NCI-H187 treated with DMSO at 0.1 percent for 48 hours (cell line): Measurements from ENCODE around the gene ATP11C.
"Not testable (repeated sequence)": the region's sequence is repeated elsewhere in the genome, so short reads cannot be mapped to it uniquely, and the experiment has no call there.

ENCODE experiments used
- DNase-seq: peaks from one replicate; lab custom pipeline; 2025; lab: John Stamatoyannopoulos, UW

Gene ATP11C

DNA sequence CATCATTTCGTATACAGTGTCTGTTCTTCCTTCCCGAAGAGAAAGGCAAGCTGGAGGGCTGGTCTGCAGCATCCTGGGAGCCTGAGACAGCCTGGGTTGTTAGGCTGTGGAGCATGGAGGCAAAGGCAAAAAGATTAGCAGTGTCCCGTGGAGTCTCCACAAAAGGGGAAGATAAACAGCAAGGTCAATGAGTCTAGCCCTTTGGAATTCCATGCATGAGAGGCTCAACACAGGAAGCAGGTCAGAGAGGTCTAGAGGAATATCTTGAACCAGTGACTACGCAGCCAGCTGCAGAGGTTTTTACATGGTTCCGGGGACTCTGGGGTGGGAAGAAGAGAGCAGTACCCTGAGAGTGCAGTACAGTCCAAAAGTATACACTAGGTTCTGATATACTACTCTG is 212.7 kb downstream of the ATP11C start:
- no peak for DNase-seq

DNA sequence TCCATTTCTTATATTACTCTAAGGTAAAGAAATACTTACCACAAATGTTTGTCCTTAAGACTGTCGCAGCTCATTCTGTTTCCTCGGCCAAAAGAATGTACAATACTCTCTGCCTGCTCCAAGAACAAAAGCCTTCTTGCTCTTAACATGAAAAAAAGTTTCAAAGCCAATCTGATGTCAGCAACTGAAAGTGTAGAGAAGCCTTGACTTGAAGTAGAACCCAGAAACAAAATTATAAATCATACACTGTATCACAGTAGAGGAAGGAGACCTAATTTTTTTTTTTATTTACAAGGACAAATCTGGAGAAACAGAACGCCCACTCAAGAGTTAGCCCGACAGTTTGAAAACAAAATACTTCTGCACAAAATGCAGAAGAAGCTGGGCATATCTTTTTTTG is 224.8 kb downstream of the ATP11C start, which contains the start of gene MCF2:
Gene MCF2 (minus strand): TSS at position 101 of the 400 bp plus-strand sequence. CDS start 56,423 bp downstream, outside the sequence.
- no peak for DNase-seq

DNA sequence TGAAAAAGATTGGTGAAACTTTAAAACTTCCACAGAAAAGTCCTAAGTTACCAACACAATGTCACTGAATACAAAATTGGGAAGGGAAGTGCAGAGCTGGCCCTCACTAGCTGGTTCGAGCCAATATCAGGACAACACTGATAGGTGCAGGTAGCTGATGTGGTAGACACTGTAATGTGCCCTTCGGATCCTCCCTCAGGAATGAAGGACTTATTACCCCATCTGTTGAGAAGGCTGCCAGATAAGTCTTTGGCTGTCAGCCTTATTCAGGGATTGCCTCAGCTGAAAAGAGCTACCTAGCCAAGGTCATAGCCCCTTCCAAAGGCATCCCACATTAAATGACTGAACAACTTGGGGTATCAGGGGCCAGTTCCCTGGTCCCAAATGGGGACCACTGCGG is 230.2 kb downstream of the ATP11C start:
- DNase-seq = no peak

DNA sequence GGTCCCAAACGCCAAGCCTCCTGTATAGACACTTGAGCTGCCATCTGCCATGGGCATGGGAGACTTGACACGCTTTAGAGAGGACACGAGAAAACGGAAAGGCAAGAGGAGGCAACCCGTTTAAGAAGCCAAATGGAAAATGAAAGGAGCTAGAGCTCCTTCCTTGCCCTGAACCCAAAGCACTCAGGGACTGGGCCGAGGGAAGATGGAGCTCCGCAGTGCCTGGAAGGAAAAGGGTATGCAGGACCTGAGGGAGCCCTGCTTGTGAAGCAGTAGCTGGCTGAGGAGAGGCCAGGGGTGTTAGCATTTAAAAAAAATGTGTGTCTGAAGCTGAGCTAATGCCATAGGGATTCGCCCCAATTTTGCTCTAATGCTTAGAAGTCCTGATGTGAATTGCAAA is 239.9 kb downstream of the ATP11C start:
- DNase-seq = no peak

DNA sequence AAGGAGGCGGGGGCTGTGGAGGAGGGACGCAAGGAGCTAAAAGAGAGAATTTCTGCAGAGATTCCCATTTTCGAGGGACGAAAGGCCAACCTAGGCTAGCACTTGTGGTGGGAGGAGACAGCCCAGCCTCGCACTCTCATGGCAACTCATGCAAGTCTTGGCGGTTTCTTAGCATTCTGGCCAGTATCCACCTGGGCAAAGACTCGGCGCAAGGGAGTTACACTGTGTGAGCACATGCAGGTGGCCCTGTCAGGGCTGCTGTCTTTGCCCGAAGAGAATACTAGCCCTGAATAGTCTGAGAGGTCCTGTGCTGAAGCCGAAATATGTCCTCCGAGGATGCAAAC is 240.4 kb downstream of the ATP11C start:
- DNase-seq = no peak

DNA sequence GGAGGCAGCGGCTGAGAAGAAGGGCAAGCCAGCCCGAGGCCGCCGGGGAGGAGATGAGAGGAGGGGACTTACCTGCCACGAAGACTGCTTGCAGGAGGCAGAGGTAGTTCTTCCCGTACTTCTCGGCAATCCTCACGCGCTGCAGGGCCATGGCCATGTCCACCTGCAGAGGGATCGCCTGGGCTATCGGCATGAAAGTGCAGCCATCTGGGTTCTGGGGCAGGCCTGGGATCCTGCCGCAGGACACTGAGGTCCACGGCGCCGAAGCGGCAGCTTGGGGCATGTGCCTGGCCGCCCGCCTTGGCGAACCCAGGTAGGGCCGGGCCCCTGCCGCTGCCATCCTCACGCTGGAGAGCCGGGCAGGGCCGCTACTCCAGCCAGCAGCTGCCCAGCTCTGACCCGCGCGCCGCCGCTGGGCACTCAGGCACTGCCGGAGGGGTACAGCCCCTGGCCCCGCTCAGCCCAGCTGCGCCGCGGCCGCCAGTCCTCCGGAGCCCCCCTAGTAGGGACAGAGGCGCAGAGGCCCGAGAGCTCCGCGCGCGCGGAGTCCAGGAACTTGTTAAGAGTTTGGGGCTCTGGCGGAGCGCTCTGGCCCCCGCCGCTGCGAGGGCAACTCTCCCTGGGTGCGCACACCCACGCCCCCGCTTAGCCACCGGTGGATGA is 240.9 kb downstream of the ATP11C start:
- no peak for DNase-seq

DNA sequence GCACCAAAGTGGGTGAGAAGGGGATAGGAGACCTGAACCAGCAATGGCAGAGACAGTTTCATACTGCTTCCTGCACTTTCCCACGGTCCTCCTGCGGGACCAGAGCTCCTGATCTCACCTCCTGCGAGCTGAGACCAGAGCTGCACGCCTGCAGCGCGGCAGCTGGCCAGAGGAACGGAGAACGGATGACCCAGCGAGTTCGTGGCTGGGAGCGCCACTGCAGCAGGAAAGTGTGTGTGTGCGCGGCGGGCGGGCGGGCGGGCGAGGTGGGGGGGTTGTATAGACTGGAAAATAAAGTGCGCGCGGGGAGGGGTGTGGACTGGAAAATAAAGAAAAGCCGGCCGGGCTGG is 241.4 kb downstream of the ATP11C start:
- no peak for DNase-seq

DNA sequence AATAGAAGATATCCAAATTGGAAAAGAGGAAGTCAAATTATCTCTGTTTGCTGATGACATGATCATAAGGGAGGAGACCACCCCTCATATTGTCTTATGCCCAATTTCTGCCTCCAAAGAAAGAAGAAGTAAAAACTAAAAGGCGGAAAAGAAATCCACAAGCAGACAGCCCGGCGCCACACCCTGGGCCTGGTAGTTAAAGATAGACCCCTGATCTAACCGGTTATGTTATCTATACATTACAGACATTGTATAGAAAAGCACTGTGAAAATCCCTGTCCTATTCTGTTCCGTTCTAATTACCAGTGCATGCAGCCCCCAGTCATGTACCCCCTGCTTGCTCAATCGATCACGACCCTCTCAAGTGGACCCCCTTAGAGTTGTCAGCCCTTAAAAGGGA is 247.7 kb downstream of the ATP11C start:
- DNase-seq = not testable (repeated sequence)

DNA sequence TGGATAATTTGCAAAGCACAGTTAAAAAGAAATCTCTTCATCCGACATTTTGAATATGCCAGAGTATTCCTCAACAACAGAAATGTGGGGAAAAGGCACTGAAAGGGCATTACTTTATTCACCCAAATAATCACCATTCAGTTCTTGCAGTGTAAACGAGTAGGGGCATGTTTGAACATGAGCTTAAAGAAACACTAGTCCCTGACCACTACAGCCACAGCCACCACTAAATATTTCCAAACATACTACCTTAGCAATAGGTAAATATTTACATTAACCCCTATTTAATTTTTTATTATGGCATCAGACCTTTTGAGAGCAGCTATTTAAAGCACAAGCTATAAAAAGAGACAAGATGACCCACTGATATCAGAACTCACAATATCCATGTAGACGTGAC is 252.5 kb downstream of the ATP11C start:
- DNase-seq = no peak
